Cardiac muscle cell (in vitro differentiated cells and primary cell): ENCODE data around the gene TGFA. TPM values are rescaled to one million over a fixed set of nuclear protein-coding genes. Genes with fewer than 3 reads are reported as not detected.

Experiments
- DNase-seq, 2 donors: peaks; one replicate each; pipeline versions ENCODE4 v3.0.0 to v3.0.0-alpha.2; 2010 to 2017; ENCODE audit warnings: low read depth in 1 of 2, low spot score in 1 of 2
- H3K27ac ChIP-seq: fragments of 200-600 bp; sonication (generic); 2 replicates; pipeline ENCODE4 v1.5.1; 2016
- H3K27me3 ChIP-seq: fragments of 200-600 bp; sonication (generic); 2 replicates; pipeline ENCODE4 v1.6.0; 2016; ENCODE audit warnings: control low read depth
- H3K36me3 ChIP-seq: fragments of 200-600 bp; sonication (generic); 2 replicates; pipeline ENCODE4 v1.5.1; 2016; ENCODE audit warnings: control low read depth
- H3K4me1 ChIP-seq: fragments of 200-600 bp; sonication (generic); 2 replicates; pipeline ENCODE4 v1.8.1; 2017; ENCODE audit warnings: low read depth, mild to moderate bottlenecking, mixed run types
- H3K4me3 ChIP-seq: fragments of 200-600 bp; sonication (generic); 2 replicates; pipeline ENCODE4 v1.5.1; 2016; ENCODE audit warnings: mild to moderate bottlenecking
- H3K9me3 ChIP-seq: fragments of 200-600 bp; sonication (generic); 2 replicates; pipeline ENCODE4 v1.5.1; 2017; ENCODE audit warnings: low read depth, mild to moderate bottlenecking, control low read depth
- CTCF ChIP-seq: IDR thresholded peaks from 2 replicates; pipeline ENCODE4 v1.5.1; 2012; ENCODE audit warnings: low read depth, mild to moderate bottlenecking, low read length
- polyA plus RNA-seq: library from polyadenylated mRNA; unstranded; fragments of >200 nt; fragmentation: Nextera tagmentation; extraction: Ambion mirVana; gene quantifications from 2 replicates; pipeline ENCODE4 v1.2.1, GENCODE V29; 2016
- total RNA-seq: library from RNA; depleted of rRNA; stranded (reverse); fragments of >200 nt; gene quantifications from 2 replicates; pipeline ENCODE4 v1.2.3, GENCODE V29; 2016

Gene TGFA
- total and polyA plus RNA-seq, 2 experiments from 2014 or later, result 4.6 TPM; not detected in 1

- no peak overlapping the region for H3K27ac ChIP-seq
- no peak for DNase-seq
- H3K4me3 ChIP-seq, result no peak overlapping the region
- H3K36me3 ChIP-seq, result no peaks in the 10 kb centered on the region
- H3K27me3 ChIP-seq, result no peaks in the 10 kb centered on the region
- H3K4me1 ChIP-seq, result no peaks in the 10 kb centered on the region
- no peaks in the 10 kb centered on the region for H3K9me3 ChIP-seq
- no peak for TF ChIP-seq CTCF
These were observed 135.1 kb downstream of the TGFA start for GRCh38 chr2:70418514-70418913.

- Histone ChIP-seq H3K4me3 (no peak overlapping the region), H3K27ac (no peak overlapping the region), H3K36me3 (no peaks in the 10 kb centered on the region), H3K4me1 (peaks cover 6% of the 10 kb centered on the region), H3K27me3 (no peaks in the 10 kb centered on the region), H3K9me3 (no peaks in the 10 kb centered on the region)
- no peak for TF ChIP-seq CTCF
- no peak for DNase-seq
These were observed 136.6 kb downstream of the TGFA start for GRCh38 chr2:70417011-70417410.

GRCh38 chr2:70412294-70413070 is 141.1 kb downstream of the TGFA start:
- no peak overlapping the region for H3K4me3 ChIP-seq
- H3K4me1 ChIP-seq, result peaks cover 6% of the 10 kb centered on the region
- no peak overlapping the region for H3K27ac ChIP-seq
- peak in 1 of 2 donors; percentile 40 for DNase-seq
- no peaks in the 10 kb centered on the region for H3K36me3 ChIP-seq
- TF ChIP-seq CTCF, result no peak
- no peaks in the 10 kb centered on the region for H3K9me3 ChIP-seq
- H3K27me3 ChIP-seq, result no peaks in the 10 kb centered on the region

GRCh38 chr2:70411483-70412125 is 142.0 kb downstream of the TGFA start:
- TF ChIP-seq CTCF, result no peak
- Histone ChIP-seq H3K27ac (no peak overlapping the region), H3K36me3 (no peaks in the 10 kb centered on the region), H3K9me3 (no peaks in the 10 kb centered on the region), H3K4me3 (no peak overlapping the region), H3K4me1 (peaks cover 6% of the 10 kb centered on the region), H3K27me3 (no peaks in the 10 kb centered on the region)
- no peak for DNase-seq

- Histone ChIP-seq H3K4me3 (no peak overlapping the region), H3K36me3 (no peaks in the 10 kb centered on the region), H3K4me1 (no peaks in the 10 kb centered on the region), H3K27me3 (no peaks in the 10 kb centered on the region), H3K27ac (no peak overlapping the region), H3K9me3 (no peaks in the 10 kb centered on the region)
- no peak for TF ChIP-seq CTCF
- no peak for DNase-seq
These were observed 150.2 kb downstream of the TGFA start for GRCh38 chr2:70403267-70404053.
